Mesenchymal stem cell (in vitro differentiated cells and primary cell): ENCODE measurements around the gene STARD3NL.
A peak's percentile ranks its signal among the peaks of the same experiment; 100 is the strongest.

Experiments used
- DNase-seq: peaks from one replicate; pipeline ENCODE4 v3.0.0-alpha.2; 2013
- H2AFZ ChIP-seq: one replicate; pipeline ENCODE4 v1.6.1; 2013; ENCODE audit warnings: low read depth, mild to moderate bottlenecking, control low read depth, inconsistent platforms, low read length, moderate library complexity
- H2AK5ac ChIP-seq: 2 replicates; pipeline ENCODE4 v1.6.1; 2013; ENCODE audit warnings: low read length, moderate library complexity, mild to moderate bottlenecking, inconsistent platforms; ENCODE audit not compliant: severe bottlenecking
- H2BK120ac ChIP-seq: one replicate; pipeline ENCODE4 v1.6.1; 2013; ENCODE audit warnings: low read depth, mild to moderate bottlenecking, inconsistent platforms, low read length, moderate library complexity
- H2BK12ac ChIP-seq, 2 experiments: one replicate each; pipeline ENCODE4 v1.6.1; 2013; ENCODE audit warnings: inconsistent platforms in 2 of 2, low read length in 2 of 2, mild to moderate bottlenecking in 2 of 2, moderate library complexity in 2 of 2, control low read depth in 1 of 2
- H2BK15ac ChIP-seq: one replicate; pipeline ENCODE4 v1.6.1; 2013; ENCODE audit warnings: mild to moderate bottlenecking, low read depth, inconsistent platforms; ENCODE audit not compliant: poor library complexity, severe bottlenecking
- H2BK5ac ChIP-seq: 2 replicates; pipeline ENCODE4 v1.6.1; 2013; ENCODE audit warnings: low read depth, mild to moderate bottlenecking, low read length, control low read depth, inconsistent platforms; ENCODE audit not compliant: poor library complexity, severe bottlenecking
- H3K14ac ChIP-seq, 2 experiments: one replicate each; pipeline ENCODE4 v1.6.1; 2013; ENCODE audit warnings: inconsistent platforms in 2 of 2, low read length in 2 of 2, control low read depth in 1 of 2, mild to moderate bottlenecking in 1 of 2, moderate library complexity in 1 of 2
- H3K18ac ChIP-seq, 2 experiments: one replicate each; pipeline ENCODE4 v1.6.1; 2013; ENCODE audit warnings: inconsistent platforms in 2 of 2, low read length in 2 of 2, control low read depth in 1 of 2, low read depth in 1 of 2, mild to moderate bottlenecking in 1 of 2
- H3K23ac ChIP-seq, 2 experiments: one replicate each; pipeline ENCODE4 v1.6.1; 2013; ENCODE audit warnings: inconsistent platforms in 2 of 2, low read length in 2 of 2, mild to moderate bottlenecking in 2 of 2, moderate library complexity in 2 of 2, control low read depth in 1 of 2
- H3K27ac ChIP-seq: 2 replicates; pipeline ENCODE4 v1.5.1; 2013; ENCODE audit warnings: mild to moderate bottlenecking, moderate library complexity, low read length, control low read depth, inconsistent platforms; ENCODE audit not compliant: poor library complexity, severe bottlenecking
- H3K27me3 ChIP-seq, 2 experiments: 2 replicates each; pipeline versions ENCODE4 v1.6.1 to v1.7.0; 2013; ENCODE audit warnings: low read length in 2 of 2, mild to moderate bottlenecking in 2 of 2, moderate library complexity in 2 of 2, control low read depth in 1 of 2, inconsistent platforms in 1 of 2; ENCODE audit not compliant: control insufficient read depth in 1 of 2, insufficient read depth in 1 of 2
- H3K36me3 ChIP-seq, 2 experiments: 2 replicates each; pipeline versions ENCODE4 v1.6.1 to v1.7.0; 2013; ENCODE audit warnings: low read length in 2 of 2, control low read depth in 1 of 2, inconsistent platforms in 1 of 2, low read depth in 1 of 2, mild to moderate bottlenecking in 1 of 2; ENCODE audit not compliant: insufficient read depth in 2 of 2, control insufficient read depth in 1 of 2
- H3K4ac ChIP-seq, 2 experiments: one replicate each; pipeline ENCODE4 v1.6.1; 2013; ENCODE audit warnings: inconsistent platforms in 2 of 2, low read length in 2 of 2, mild to moderate bottlenecking in 2 of 2, moderate library complexity in 2 of 2, control low read depth in 1 of 2, low read depth in 1 of 2
- H3K4me1 ChIP-seq: 2 replicates; pipeline ENCODE4 v1.6.1; 2013; ENCODE audit warnings: low read depth, low read length, control low read depth; ENCODE audit not compliant: control insufficient read depth, insufficient read depth
- H3K4me2 ChIP-seq: 2 replicates; pipeline ENCODE4 v1.6.1; 2013; ENCODE audit warnings: low read length, mild to moderate bottlenecking, inconsistent platforms; ENCODE audit not compliant: poor library complexity, severe bottlenecking
- H3K4me3 ChIP-seq, 2 experiments: 2 replicates each; pipeline versions ENCODE4 v1.5.1 to v1.7.0; 2013; ENCODE audit warnings: low read length in 2 of 2, mild to moderate bottlenecking in 2 of 2, control low read depth in 1 of 2, low read depth in 1 of 2; ENCODE audit not compliant: insufficient read depth in 1 of 2
- H3K79me1 ChIP-seq: replicated peaks from 2 replicates; pipeline ENCODE4 v1.6.1; 2013; ENCODE audit warnings: mild to moderate bottlenecking, control low read depth, low read length, inconsistent platforms; ENCODE audit not compliant: poor library complexity, severe bottlenecking
- H3K9ac ChIP-seq: 2 replicates; pipeline ENCODE4 v1.7.0; 2013; ENCODE audit warnings: mild to moderate bottlenecking, low read length, moderate library complexity
- H3K9me3 ChIP-seq: 2 replicates; pipeline ENCODE4 v1.7.0; 2013; ENCODE audit warnings: mild to moderate bottlenecking, low read length; ENCODE audit not compliant: control insufficient read depth
- H4K8ac ChIP-seq: one replicate; pipeline ENCODE4 v1.6.1; 2013; ENCODE audit warnings: inconsistent platforms, mild to moderate bottlenecking, low read length, moderate library complexity
- H4K91ac ChIP-seq: one replicate; pipeline ENCODE4 v1.6.1; 2013; ENCODE audit warnings: mild to moderate bottlenecking, low read length, inconsistent platforms
- WGBS: methylation state at CpG from one replicate; pipeline ENCODE4 v1.1.7; 2013; ENCODE audit warnings: mixed read lengths; 5-methylcytosine and 5-hydroxymethylcytosine counted together

The STARD3NL gene

GRCh38 chr7:38211940-38212339 lies 33.9 kb downstream of the STARD3NL start:
- peak; percentile 17 for DNase-seq
- Histone ChIP-seq H3K27ac (no peak overlapping the region), H4K91ac (no peak overlapping the region), H3K18ac (no peak overlapping the region), H2BK15ac (no peak overlapping the region), H3K4me3 (no peak overlapping the region), H3K36me3 (peaks cover 9 to 54% of the 10 kb centered on the region in 2 experiments), H2BK12ac (no peak overlapping the region), H3K23ac (no peak overlapping the region), H3K27me3 (no peaks in the 10 kb centered on the region), H3K4me1 (peaks cover 8% of the 10 kb centered on the region), H3K79me1 (peaks cover 27% of the 10 kb centered on the region), H2BK120ac (no peak overlapping the region), H2AFZ (no peak overlapping the region), H3K4me2 (no peak overlapping the region), H3K9ac (no peak overlapping the region), H3K9me3 (no peaks in the 10 kb centered on the region), H3K4ac (no peak overlapping the region), H2AK5ac (no peak overlapping the region), H4K8ac (no peak overlapping the region), H2BK5ac (no peak overlapping the region), H3K14ac (no peak overlapping the region)
- WGBS: 96% methylated on average over 2 of the region's 3 CpGs

- Histone ChIP-seq H3K4me1 (peaks cover 8% of the 10 kb centered on the region), H3K9me3 (no peaks in the 10 kb centered on the region), H3K4ac (no peak overlapping the region), H2BK12ac (no peak overlapping the region), H2BK5ac (peak overlapping the region; percentile 76), H3K27ac (peak overlapping the region; percentile 94), H4K91ac (no peak overlapping the region), H2BK15ac (no peak overlapping the region), H2BK120ac (no peak overlapping the region), H3K23ac (no peak overlapping the region), H3K27me3 (no peaks in the 10 kb centered on the region), H3K79me1 (peaks cover 27% of the 10 kb centered on the region), H3K4me3 (no peak overlapping the region), H3K36me3 (peaks cover 16 to 63% of the 10 kb centered on the region in 2 experiments), H3K4me2 (peak overlapping the region; percentile 38), H3K14ac (no peak overlapping the region), H4K8ac (no peak overlapping the region), H2AK5ac (peak overlapping the region; percentile 85), H3K9ac (peak overlapping the region; percentile 51), H3K18ac (no peak overlapping the region), H2AFZ (no peak overlapping the region)
- no CpG with 5 or more reads among the region's 1 CpG for WGBS
- DNase-seq: no peak
These were observed 37.1 kb downstream of the STARD3NL start for GRCh38 chr7:38215115-38215514.

GRCh38 chr7:38215735-38216670 lies 38.0 kb downstream of the STARD3NL start:
- no peak overlapping the region for H2BK120ac ChIP-seq
- no peak overlapping the region for H3K18ac ChIP-seq
- H3K9me3 ChIP-seq: no peaks in the 10 kb centered on the region
- H3K27me3 ChIP-seq: no peaks in the 10 kb centered on the region
- peak overlapping the region; percentile 85 for H2AK5ac ChIP-seq
- peaks cover 16 to 65% of the 10 kb centered on the region in 2 experiments for H3K36me3 ChIP-seq
- H3K9ac ChIP-seq: peak overlapping the region; percentile 51
- DNase-seq: peak; percentile 89
- peaks cover 8% of the 10 kb centered on the region for H3K4me1 ChIP-seq
- H4K8ac ChIP-seq: no peak overlapping the region
- H3K23ac ChIP-seq: no peak overlapping the region
- peak overlapping the region; percentile 94 for H3K27ac ChIP-seq
- H3K4me3 ChIP-seq: no peak overlapping the region
- no peak overlapping the region for H4K91ac ChIP-seq
- H2AFZ ChIP-seq: no peak overlapping the region
- H3K14ac ChIP-seq: no peak overlapping the region
- peaks cover 24% of the 10 kb centered on the region for H3K79me1 ChIP-seq
- no peak overlapping the region for H2BK15ac ChIP-seq
- H3K4ac ChIP-seq: no peak overlapping the region
- no peak overlapping the region for H3K4me2 ChIP-seq
- H2BK12ac ChIP-seq: no peak overlapping the region
- no peak overlapping the region for H2BK5ac ChIP-seq
- WGBS: 4% methylated on average over 5 of the region's 5 CpGs

GRCh38 chr7:38217672-38218071 lies 39.6 kb downstream of the STARD3NL start:
- no peak overlapping the region for H3K27ac ChIP-seq
- H3K4me2 ChIP-seq: no peak overlapping the region
- H3K4me1 ChIP-seq: peaks cover 6% of the 10 kb centered on the region
- H2BK120ac ChIP-seq: no peak overlapping the region
- H3K4me3 ChIP-seq: no peak overlapping the region
- no CpG with 5 or more reads among the region's 2 CpGs for WGBS
- no peak overlapping the region for H2AFZ ChIP-seq
- H3K23ac ChIP-seq: no peak overlapping the region
- H3K14ac ChIP-seq: no peak overlapping the region
- peaks cover 17% of the 10 kb centered on the region for H3K79me1 ChIP-seq
- peaks cover 19 to 71% of the 10 kb centered on the region in 2 experiments for H3K36me3 ChIP-seq
- H3K4ac ChIP-seq: no peak overlapping the region
- no peak overlapping the region for H4K8ac ChIP-seq
- no peak overlapping the region for H3K9ac ChIP-seq
- H2BK15ac ChIP-seq: no peak overlapping the region
- H4K91ac ChIP-seq: no peak overlapping the region
- H2BK5ac ChIP-seq: no peak overlapping the region
- no peak overlapping the region for H3K18ac ChIP-seq
- no peak for DNase-seq
- H2AK5ac ChIP-seq: no peak overlapping the region
- H2BK12ac ChIP-seq: no peak overlapping the region
- H3K27me3 ChIP-seq: no peaks in the 10 kb centered on the region
- H3K9me3 ChIP-seq: no peaks in the 10 kb centered on the region
